Keratinocyte (primary cell): ENCODE data around the gene CDH12.

Experiments used
- EZH2 ChIP-seq: IDR thresholded peaks from one replicate; pipeline ENCODE4 v1.6.1; 2012; ENCODE audit warnings: inconsistent platforms, mild to moderate bottlenecking, low read length, moderate library complexity
- TF ChIP-seq, protein P1 (sequence below), 3 experiments: IDR thresholded peaks in 1 of 3; conservative IDR thresholded peaks in 1 of 3; optimal IDR thresholded peaks in 1 of 3; 2 replicates in 2 of 3; 3 replicates in 1 of 3; pipeline versions ENCODE3 to v1.5.1; 2011; ENCODE audit warnings: low read length in 3 of 3, mild to moderate bottlenecking in 3 of 3, moderate library complexity in 2 of 3, control low read depth in 1 of 3, inconsistent platforms in 1 of 3; ENCODE audit not compliant: insufficient read depth in 2 of 3; ENCODE audit errors: extremely low read depth in 1 of 3

DNA sequence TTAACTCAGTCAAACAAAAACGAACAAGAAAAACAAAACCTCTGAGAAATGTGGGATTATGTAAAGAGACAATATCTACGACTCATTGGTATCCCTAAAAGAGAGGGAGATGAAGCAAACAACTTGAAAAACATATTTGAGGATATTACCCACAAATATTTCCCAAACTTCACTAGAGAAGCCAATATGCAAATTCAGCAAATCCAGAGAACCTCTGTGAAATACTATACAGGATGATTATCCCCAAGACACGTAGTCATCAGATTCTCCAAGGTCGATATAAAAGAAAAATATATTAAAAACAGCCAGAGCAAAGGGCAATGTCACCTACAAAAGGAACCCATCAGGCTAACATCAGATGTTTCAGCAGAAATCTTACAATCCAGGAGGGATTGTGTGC lies 226.1 kb downstream of the CDH12 start:
- TF ChIP-seq, protein P1, sequence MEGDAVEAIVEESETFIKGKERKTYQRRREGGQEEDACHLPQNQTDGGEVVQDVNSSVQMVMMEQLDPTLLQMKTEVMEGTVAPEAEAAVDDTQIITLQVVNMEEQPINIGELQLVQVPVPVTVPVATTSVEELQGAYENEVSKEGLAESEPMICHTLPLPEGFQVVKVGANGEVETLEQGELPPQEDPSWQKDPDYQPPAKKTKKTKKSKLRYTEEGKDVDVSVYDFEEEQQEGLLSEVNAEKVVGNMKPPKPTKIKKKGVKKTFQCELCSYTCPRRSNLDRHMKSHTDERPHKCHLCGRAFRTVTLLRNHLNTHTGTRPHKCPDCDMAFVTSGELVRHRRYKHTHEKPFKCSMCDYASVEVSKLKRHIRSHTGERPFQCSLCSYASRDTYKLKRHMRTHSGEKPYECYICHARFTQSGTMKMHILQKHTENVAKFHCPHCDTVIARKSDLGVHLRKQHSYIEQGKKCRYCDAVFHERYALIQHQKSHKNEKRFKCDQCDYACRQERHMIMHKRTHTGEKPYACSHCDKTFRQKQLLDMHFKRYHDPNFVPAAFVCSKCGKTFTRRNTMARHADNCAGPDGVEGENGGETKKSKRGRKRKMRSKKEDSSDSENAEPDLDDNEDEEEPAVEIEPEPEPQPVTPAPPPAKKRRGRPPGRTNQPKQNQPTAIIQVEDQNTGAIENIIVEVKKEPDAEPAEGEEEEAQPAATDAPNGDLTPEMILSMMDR (optimal IDR thresholded peaks at IDR 0.05 in 1 of 3, IDR thresholded peaks at IDR 0.05 in 1 of 3, conservative IDR thresholded peaks at IDR 0.05 in 1 of 3; ENCODE audit: extremely low read depth in 1 of 3, insufficient read depth in 2 of 3, low read length in 3 of 3): no peak
- TF ChIP-seq EZH2: no peak
